GM21737 (cell line): ENCODE data around the gene CWC22.

Source experiments
- ATAC-seq: cut with Tn5 transposase; IDR thresholded peaks from one replicate; pipeline ENCODE4 v1.9.1; 2021; ENCODE audit warnings: mild to moderate bottlenecking, moderate library complexity; ENCODE audit not compliant: unreplicated experiment

CWC22 gene

DNA sequence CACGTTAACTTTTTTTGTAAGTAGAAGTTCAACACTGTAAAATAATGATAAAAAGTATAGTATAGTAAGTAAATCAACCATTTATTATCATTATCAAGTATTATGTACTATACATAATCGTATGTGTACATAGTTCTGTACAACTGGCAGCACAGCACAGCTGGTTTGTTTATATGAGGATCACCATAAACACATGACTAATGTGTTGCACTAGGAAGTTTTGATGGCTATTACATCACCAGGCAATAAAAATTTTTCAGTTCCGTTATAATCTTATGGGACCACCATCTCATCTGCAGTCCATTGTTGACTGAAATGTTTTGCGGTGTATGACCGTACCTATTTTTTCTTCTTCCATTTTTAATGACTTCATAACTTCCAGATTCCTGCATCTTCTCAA, 106.4 kb downstream of the CWC22 start:
- ATAC-seq: no peak

DNA sequence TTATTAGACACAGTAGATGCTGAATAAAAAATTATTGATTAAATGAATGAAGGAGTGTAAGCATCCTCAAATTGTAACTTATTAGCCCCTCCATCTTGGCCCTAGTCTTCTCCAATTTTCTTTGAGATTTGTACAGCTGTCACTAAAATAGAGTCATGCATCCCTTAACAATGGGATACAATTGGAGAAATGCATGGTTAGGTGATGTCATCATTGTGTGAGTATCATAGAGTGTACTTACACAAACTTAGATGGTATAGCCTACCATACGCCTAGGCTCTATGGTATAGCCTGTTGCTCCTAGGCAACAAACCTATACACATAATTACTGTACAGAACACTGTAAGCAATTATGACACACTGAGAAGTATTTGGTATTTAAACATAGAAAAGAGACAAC, 107.4 kb downstream of the CWC22 start:
- ATAC-seq: no peak

DNA sequence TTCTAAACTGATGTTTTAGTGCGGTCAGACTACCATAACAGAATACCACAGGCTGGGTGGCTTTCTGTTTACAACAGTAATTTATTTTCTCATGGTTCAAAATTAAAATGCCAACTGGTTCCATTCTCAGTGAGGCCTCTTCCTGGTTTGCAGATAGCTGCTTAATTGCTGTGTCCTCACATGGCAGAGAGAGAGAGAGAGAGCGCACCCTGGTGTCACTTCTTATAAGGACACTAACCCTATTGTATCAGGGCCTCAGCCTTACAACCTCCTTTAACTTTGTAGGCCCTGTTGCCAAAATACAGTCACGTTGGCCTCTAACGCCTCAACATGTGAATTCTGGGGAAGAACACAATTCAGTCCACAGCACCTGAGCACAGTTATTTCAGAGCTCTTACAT, 108.2 kb downstream of the CWC22 start:
- ATAC-seq: peak; percentile 75
